ENCODE measurements around the gene ZBTB37. TPM values are rescaled to one million over a fixed set of nuclear protein-coding genes. Genes with fewer than 3 reads are reported as not detected.

Gene ZBTB37
- total and polyA plus RNA-seq, 4 donors = 0.67 to 6.1 (median 3.3) TPM

GRCh38 chr1:173862769-173863223 lies 5.4 kb upstream of the ZBTB37 start:
- Histone ChIP-seq H3K9me3 (ENCODE audit: control insufficient read depth in 4 of 4, low read length in 3 of 4) (no peaks in the 10 kb centered on the region), H3K27ac (ENCODE audit: low read depth in 1 of 2, low read length in 2 of 2) (no peak overlapping the region)
- WGBS = 80% methylated on average over 8 of the region's 8 CpGs

More at GRCh38 chr1:173862769-173863223, 5.4 kb upstream of the ZBTB37 start:
- no peak for TF ChIP-seq HNF4A (conservative IDR thresholded peaks at IDR 0.05)
- TF ChIP-seq HNF4G (IDR thresholded peaks at IDR 0.05) = no peak
- no peak for TF ChIP-seq JUND (IDR thresholded peaks at IDR 0.05)
- TF ChIP-seq, protein P1, sequence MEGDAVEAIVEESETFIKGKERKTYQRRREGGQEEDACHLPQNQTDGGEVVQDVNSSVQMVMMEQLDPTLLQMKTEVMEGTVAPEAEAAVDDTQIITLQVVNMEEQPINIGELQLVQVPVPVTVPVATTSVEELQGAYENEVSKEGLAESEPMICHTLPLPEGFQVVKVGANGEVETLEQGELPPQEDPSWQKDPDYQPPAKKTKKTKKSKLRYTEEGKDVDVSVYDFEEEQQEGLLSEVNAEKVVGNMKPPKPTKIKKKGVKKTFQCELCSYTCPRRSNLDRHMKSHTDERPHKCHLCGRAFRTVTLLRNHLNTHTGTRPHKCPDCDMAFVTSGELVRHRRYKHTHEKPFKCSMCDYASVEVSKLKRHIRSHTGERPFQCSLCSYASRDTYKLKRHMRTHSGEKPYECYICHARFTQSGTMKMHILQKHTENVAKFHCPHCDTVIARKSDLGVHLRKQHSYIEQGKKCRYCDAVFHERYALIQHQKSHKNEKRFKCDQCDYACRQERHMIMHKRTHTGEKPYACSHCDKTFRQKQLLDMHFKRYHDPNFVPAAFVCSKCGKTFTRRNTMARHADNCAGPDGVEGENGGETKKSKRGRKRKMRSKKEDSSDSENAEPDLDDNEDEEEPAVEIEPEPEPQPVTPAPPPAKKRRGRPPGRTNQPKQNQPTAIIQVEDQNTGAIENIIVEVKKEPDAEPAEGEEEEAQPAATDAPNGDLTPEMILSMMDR (IDR thresholded peaks at IDR 0.05; ENCODE audit: low read depth, low read length, missing input control) = no peak
- no peak for TF ChIP-seq MAX (IDR thresholded peaks at IDR 0.05)
- TF ChIP-seq NR2F2 (IDR thresholded peaks at IDR 0.05) = no peak
- TF ChIP-seq ATF3 (IDR thresholded peaks at IDR 0.05) = no peak
- TF ChIP-seq ZBTB33 (IDR thresholded peaks at IDR 0.05) = no peak
- no peak for TF ChIP-seq YY1 (IDR thresholded peaks at IDR 0.05)
- no peak for TF ChIP-seq GABPA (IDR thresholded peaks at IDR 0.05 in 1 of 2, conservative IDR thresholded peaks at IDR 0.05 in 1 of 2)
- TF ChIP-seq EGR1 (IDR thresholded peaks at IDR 0.05; ENCODE audit: low read depth in 2 of 2) = no peak
- TF ChIP-seq FOXA2 (IDR thresholded peaks at IDR 0.05) = no peak
- TF ChIP-seq RAD21 (IDR thresholded peaks at IDR 0.05) = no peak
- TF ChIP-seq TAF1 (conservative IDR thresholded peaks at IDR 0.05) = no peak
- TF ChIP-seq RXRA (IDR thresholded peaks at IDR 0.05) = no peak
- no peak for TF ChIP-seq FOXA1 (IDR thresholded peaks at IDR 0.05)
- TF ChIP-seq, protein P2, sequence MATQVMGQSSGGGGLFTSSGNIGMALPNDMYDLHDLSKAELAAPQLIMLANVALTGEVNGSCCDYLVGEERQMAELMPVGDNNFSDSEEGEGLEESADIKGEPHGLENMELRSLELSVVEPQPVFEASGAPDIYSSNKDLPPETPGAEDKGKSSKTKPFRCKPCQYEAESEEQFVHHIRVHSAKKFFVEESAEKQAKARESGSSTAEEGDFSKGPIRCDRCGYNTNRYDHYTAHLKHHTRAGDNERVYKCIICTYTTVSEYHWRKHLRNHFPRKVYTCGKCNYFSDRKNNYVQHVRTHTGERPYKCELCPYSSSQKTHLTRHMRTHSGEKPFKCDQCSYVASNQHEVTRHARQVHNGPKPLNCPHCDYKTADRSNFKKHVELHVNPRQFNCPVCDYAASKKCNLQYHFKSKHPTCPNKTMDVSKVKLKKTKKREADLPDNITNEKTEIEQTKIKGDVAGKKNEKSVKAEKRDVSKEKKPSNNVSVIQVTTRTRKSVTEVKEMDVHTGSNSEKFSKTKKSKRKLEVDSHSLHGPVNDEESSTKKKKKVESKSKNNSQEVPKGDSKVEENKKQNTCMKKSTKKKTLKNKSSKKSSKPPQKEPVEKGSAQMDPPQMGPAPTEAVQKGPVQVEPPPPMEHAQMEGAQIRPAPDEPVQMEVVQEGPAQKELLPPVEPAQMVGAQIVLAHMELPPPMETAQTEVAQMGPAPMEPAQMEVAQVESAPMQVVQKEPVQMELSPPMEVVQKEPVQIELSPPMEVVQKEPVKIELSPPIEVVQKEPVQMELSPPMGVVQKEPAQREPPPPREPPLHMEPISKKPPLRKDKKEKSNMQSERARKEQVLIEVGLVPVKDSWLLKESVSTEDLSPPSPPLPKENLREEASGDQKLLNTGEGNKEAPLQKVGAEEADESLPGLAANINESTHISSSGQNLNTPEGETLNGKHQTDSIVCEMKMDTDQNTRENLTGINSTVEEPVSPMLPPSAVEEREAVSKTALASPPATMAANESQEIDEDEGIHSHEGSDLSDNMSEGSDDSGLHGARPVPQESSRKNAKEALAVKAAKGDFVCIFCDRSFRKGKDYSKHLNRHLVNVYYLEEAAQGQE (IDR thresholded peaks at IDR 0.05) = no peak
- TF ChIP-seq SP1 (IDR thresholded peaks at IDR 0.05) = no peak
- Histone ChIP-seq H3K27me3 (ENCODE audit: control insufficient read depth in 4 of 4, insufficient read depth in 4 of 4, low read length in 3 of 4) (no peaks in the 10 kb centered on the region), H3K9ac (ENCODE audit: low read depth in 1 of 2, low read length in 2 of 2) (no peak overlapping the region), H3K36me3 (ENCODE audit: control insufficient read depth in 4 of 4, insufficient read depth in 3 of 4, low read depth in 1 of 4, low read length in 3 of 4) (peaks cover 6 to 44% (median 36%) of the 10 kb centered on the region in 4 donors), H3K4me1 (ENCODE audit: control insufficient read depth in 4 of 4, insufficient read depth in 4 of 4, low read length in 3 of 4) (peaks cover 0 to 13% (median 4%) of the 10 kb centered on the region in 4 donors), H3K4me3 (ENCODE audit: low read depth in 1 of 3, low read length in 3 of 3) (no peak overlapping the region)
- DNase-seq (ENCODE audit: low spot score) = no peak
